Activated T-cell treated with anti-CD3 and anti-CD28 coated beads, Interleukin-2, amount 50 U/mL, for 72 hours (primary cell): ENCODE data around the gene TMPRSS2. TPM values are rescaled to one million over a fixed set of nuclear protein-coding genes. Genes with fewer than 3 reads are reported as not detected.

Experiments
- ATAC-seq, 2 donors: fragments of 150-1000 bp; cut with Tn5 transposase; replicated peaks in 1 of 2; 2 replicates each; pipeline ENCODE4 v1.10.0; 2021; ENCODE audit warnings: moderate library complexity in 2 of 2, mild to moderate bottlenecking in 1 of 2
- DNase-seq, 2 donors: peaks; one replicate each; pipeline ENCODE4 v3.0.0; 2021 to 2022; ENCODE audit warnings: mixed read lengths in 1 of 2
- H3K27ac Mint-ChIP-seq: one replicate; pipeline ENCODE4 v1.8.0; 2022; ENCODE audit warnings: mild to moderate bottlenecking, moderate library complexity, mixed read lengths
- H3K27me3 Mint-ChIP-seq: one replicate; pipeline ENCODE4 v1.8.0; 2022; ENCODE audit warnings: low read depth, mixed read lengths
- H3K36me3 Mint-ChIP-seq, 2 donors: one replicate each; pipeline ENCODE4 v1.8.0; 2022; ENCODE audit warnings: mixed read lengths in 2 of 2, mild to moderate bottlenecking in 1 of 2; ENCODE audit not compliant: insufficient read depth in 2 of 2
- H3K4me1 Mint-ChIP-seq: one replicate; pipeline ENCODE4 v1.8.0; 2022; ENCODE audit warnings: low read depth, mixed read lengths
- H3K4me3 Mint-ChIP-seq, 2 donors: one replicate each; pipeline ENCODE4 v1.8.0; 2022; ENCODE audit warnings: mild to moderate bottlenecking in 2 of 2, mixed read lengths in 2 of 2, moderate library complexity in 2 of 2
- H3K9me3 Mint-ChIP-seq, 2 donors: one replicate each; pipeline ENCODE4 v1.8.0; 2022; ENCODE audit warnings: mixed read lengths in 2 of 2
- total RNA-seq, 2 donors: library from RNA; stranded (reverse); gene quantifications; one replicate each; pipeline ENCODE4 v1.2.3, GENCODE V29; 2022

The TMPRSS2 gene
- total RNA-seq, 2 donors from 2014 or later = not detected

- H3K36me3 Mint-ChIP-seq = peaks cover 2% of the 10 kb centered on the region in 2 donors
- DNase-seq (no peak), ATAC-seq (no peak)
- no peak overlapping the region for H3K4me3 Mint-ChIP-seq
- no peak overlapping the region for H3K27ac Mint-ChIP-seq
- H3K9me3 Mint-ChIP-seq = peaks cover 0 to 1% of the 10 kb centered on the region in 2 donors
- peaks cover 19% of the 10 kb centered on the region for H3K27me3 Mint-ChIP-seq
- no peaks in the 10 kb centered on the region for H3K4me1 Mint-ChIP-seq
Measured at GRCh38 chr21:41466024-41466820, 41.7 kb downstream of the TMPRSS2 start.

- DNase-seq (no peak), ATAC-seq (no peak)
- peaks cover 2% of the 10 kb centered on the region in 2 donors for H3K36me3 Mint-ChIP-seq
- H3K27me3 Mint-ChIP-seq = peaks cover 19% of the 10 kb centered on the region
- H3K27ac Mint-ChIP-seq = no peak overlapping the region
- H3K4me3 Mint-ChIP-seq = no peak overlapping the region
- peaks cover 5% of the 10 kb centered on the region for H3K4me1 Mint-ChIP-seq
- peaks cover 0 to 1% of the 10 kb centered on the region in 2 donors for H3K9me3 Mint-ChIP-seq
Measured at GRCh38 chr21:41465176-41465781, 42.7 kb downstream of the TMPRSS2 start.

- H3K36me3 Mint-ChIP-seq = peaks cover 2% of the 10 kb centered on the region in 2 donors
- peaks cover 5% of the 10 kb centered on the region for H3K4me1 Mint-ChIP-seq
- peak; percentile 61 to 69 for ATAC-seq
- H3K27ac Mint-ChIP-seq = no peak overlapping the region
- H3K4me3 Mint-ChIP-seq = no peak overlapping the region
- peak; percentile 54 to 58 for DNase-seq
- H3K9me3 Mint-ChIP-seq = peaks cover 0 to 1% of the 10 kb centered on the region in 2 donors
- H3K27me3 Mint-ChIP-seq = no peaks in the 10 kb centered on the region
Measured at GRCh38 chr21:41460578-41461527, 47.1 kb downstream of the TMPRSS2 start.

- ATAC-seq = no peak
- H3K4me3 Mint-ChIP-seq = no peak overlapping the region
- DNase-seq = no peak
- peaks cover 0 to 1% of the 10 kb centered on the region in 2 donors for H3K9me3 Mint-ChIP-seq
- peaks cover 2% of the 10 kb centered on the region in 2 donors for H3K36me3 Mint-ChIP-seq
- no peak overlapping the region for H3K27ac Mint-ChIP-seq
- H3K27me3 Mint-ChIP-seq = no peaks in the 10 kb centered on the region
- H3K4me1 Mint-ChIP-seq = peaks cover 5% of the 10 kb centered on the region
Measured at GRCh38 chr21:41459884-41460534, 47.9 kb downstream of the TMPRSS2 start.

- Mint-ChIP-seq H3K4me1 (peaks cover 5% of the 10 kb centered on the region), H3K27me3 (no peaks in the 10 kb centered on the region), H3K4me3 (no peak overlapping the region), H3K27ac (no peak overlapping the region), H3K9me3 (no peaks in the 10 kb centered on the region), H3K36me3 (no peaks in the 10 kb centered on the region)
- DNase-seq (no peak), ATAC-seq (no peak)
Measured at GRCh38 chr21:41458559-41458958, 49.4 kb downstream of the TMPRSS2 start.

GRCh38 chr21:41458121-41458520, 49.8 kb downstream of the TMPRSS2 start:
- no peak for DNase-seq
- Mint-ChIP-seq H3K27ac (no peak overlapping the region), H3K36me3 (no peaks in the 10 kb centered on the region), H3K27me3 (no peaks in the 10 kb centered on the region), H3K4me3 (no peak overlapping the region), H3K4me1 (peaks cover 5% of the 10 kb centered on the region), H3K9me3 (no peaks in the 10 kb centered on the region)
- ATAC-seq = no peak

GRCh38 chr21:41453761-41454160, 54.2 kb downstream of the TMPRSS2 start:
- Mint-ChIP-seq H3K9me3 (no peaks in the 10 kb centered on the region), H3K27me3 (no peaks in the 10 kb centered on the region), H3K4me3 (no peak overlapping the region), H3K36me3 (peaks cover 0 to 2% of the 10 kb centered on the region in 2 donors), H3K27ac (peak overlapping the region; percentile 40), H3K4me1 (no peaks in the 10 kb centered on the region)
- ATAC-seq (no peak), DNase-seq (no peak)

GRCh38 chr21:41453198-41453597, 54.8 kb downstream of the TMPRSS2 start:
- Mint-ChIP-seq H3K4me1 (no peaks in the 10 kb centered on the region), H3K36me3 (peaks cover 0 to 2% of the 10 kb centered on the region in 2 donors), H3K27ac (peak overlapping the region; percentile 44), H3K9me3 (no peaks in the 10 kb centered on the region), H3K4me3 (no peak overlapping the region), H3K27me3 (no peaks in the 10 kb centered on the region)
- DNase-seq (no peak), ATAC-seq (no peak)

GRCh38 chr21:41451753-41452676, 55.9 kb downstream of the TMPRSS2 start:
- ATAC-seq (no peak), DNase-seq (no peak)
- H3K27ac Mint-ChIP-seq = no peak overlapping the region
- H3K4me3 Mint-ChIP-seq = no peak overlapping the region
- no peaks in the 10 kb centered on the region for H3K4me1 Mint-ChIP-seq
- H3K27me3 Mint-ChIP-seq = no peaks in the 10 kb centered on the region
- peaks cover 0 to 2% of the 10 kb centered on the region in 2 donors for H3K36me3 Mint-ChIP-seq
- H3K9me3 Mint-ChIP-seq = no peaks in the 10 kb centered on the region

GRCh38 chr21:41449613-41450012, 58.3 kb downstream of the TMPRSS2 start:
- Mint-ChIP-seq H3K27me3 (no peaks in the 10 kb centered on the region), H3K36me3 (peaks cover 2 to 8% of the 10 kb centered on the region in 2 donors), H3K4me1 (no peaks in the 10 kb centered on the region), H3K4me3 (no peak overlapping the region), H3K27ac (no peak overlapping the region), H3K9me3 (no peaks in the 10 kb centered on the region)
- DNase-seq (no peak), ATAC-seq (no peak)

- Mint-ChIP-seq H3K27me3 (no peaks in the 10 kb centered on the region), H3K4me1 (no peaks in the 10 kb centered on the region), H3K4me3 (no peak overlapping the region), H3K9me3 (no peaks in the 10 kb centered on the region), H3K36me3 (peaks cover 2 to 6% of the 10 kb centered on the region in 2 donors), H3K27ac (no peak overlapping the region)
- DNase-seq (no peak), ATAC-seq (no peak)
Measured at GRCh38 chr21:41447356-41447755, 60.6 kb downstream of the TMPRSS2 start.

GRCh38 chr21:41446586-41446985, 61.4 kb downstream of the TMPRSS2 start:
- peaks cover 2 to 10% of the 10 kb centered on the region in 2 donors for H3K36me3 Mint-ChIP-seq
- H3K9me3 Mint-ChIP-seq = no peaks in the 10 kb centered on the region
- ATAC-seq = no peak
- no peak for DNase-seq
- H3K27ac Mint-ChIP-seq = no peak overlapping the region
- H3K4me3 Mint-ChIP-seq = no peak overlapping the region
- no peaks in the 10 kb centered on the region for H3K4me1 Mint-ChIP-seq
- no peaks in the 10 kb centered on the region for H3K27me3 Mint-ChIP-seq
